ENCODE data around the gene MALSU1. TPM values are rescaled to one million over a fixed set of nuclear protein-coding genes. Genes with fewer than 3 reads are reported as not detected.
A peak's percentile ranks its signal among the peaks of the same experiment; 100 is the strongest.

MALSU1 gene
- total RNA-seq, 1 experiment from 2014 or later = 114 TPM

DNA sequence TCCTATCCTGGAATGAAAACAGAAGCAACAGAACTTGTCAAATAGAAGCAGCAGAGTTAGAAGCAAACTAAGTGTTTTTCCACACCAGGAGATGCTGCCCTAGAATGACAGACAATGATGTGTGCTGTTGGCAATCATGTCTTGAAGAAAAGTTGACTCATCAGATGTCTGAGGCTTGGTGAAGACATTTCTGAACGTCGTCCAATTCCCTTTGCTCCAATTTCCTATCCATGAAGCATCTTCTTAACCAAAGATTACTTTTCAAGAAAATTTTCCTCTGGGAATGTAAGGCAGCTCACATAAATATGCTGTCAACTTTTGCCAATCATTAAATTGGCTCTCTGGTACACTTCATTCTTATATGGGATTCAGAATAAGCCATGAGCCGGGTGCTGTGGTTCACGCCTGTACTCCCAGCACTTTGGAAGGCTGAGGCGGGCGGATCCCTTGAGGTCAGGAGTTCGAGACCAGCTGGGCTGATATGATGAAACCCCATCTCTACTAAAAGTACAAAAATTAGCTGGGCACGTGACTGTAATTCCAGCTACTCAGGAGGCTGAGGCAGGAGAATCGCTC is 34.6 kb downstream of the MALSU1 start:
- Mint-ChIP-seq H3K9me3 (ENCODE audit: low read depth, unreplicated experiment) (no peaks in the 10 kb centered on the region), H3K4me3 (ENCODE audit: low read depth, unreplicated experiment) (peak overlapping the region; percentile 20), H3K4me1 (ENCODE audit: low read depth, unreplicated experiment) (peaks cover 53% of the 10 kb centered on the region), H3K27ac (ENCODE audit: unreplicated experiment) (peak overlapping the region; percentile 77), H3K36me3 (ENCODE audit: insufficient read depth, unreplicated experiment) (peaks cover 73% of the 10 kb centered on the region), H3K27me3 (ENCODE audit: unreplicated experiment) (no peaks in the 10 kb centered on the region)
- CTCF ChIA-PET = interaction anchor here (0.6 to 1.5 kb wide), 8 partner anchors 12 to 206 kb away, joined by 3 to 10 read pairs (median 4); partner anchors contain the start of gene MALSU1
- BruUV-seq (replicated peaks) = no TSS peak
- no peak for DNase-seq
- TF ChIP-seq, protein P1, sequence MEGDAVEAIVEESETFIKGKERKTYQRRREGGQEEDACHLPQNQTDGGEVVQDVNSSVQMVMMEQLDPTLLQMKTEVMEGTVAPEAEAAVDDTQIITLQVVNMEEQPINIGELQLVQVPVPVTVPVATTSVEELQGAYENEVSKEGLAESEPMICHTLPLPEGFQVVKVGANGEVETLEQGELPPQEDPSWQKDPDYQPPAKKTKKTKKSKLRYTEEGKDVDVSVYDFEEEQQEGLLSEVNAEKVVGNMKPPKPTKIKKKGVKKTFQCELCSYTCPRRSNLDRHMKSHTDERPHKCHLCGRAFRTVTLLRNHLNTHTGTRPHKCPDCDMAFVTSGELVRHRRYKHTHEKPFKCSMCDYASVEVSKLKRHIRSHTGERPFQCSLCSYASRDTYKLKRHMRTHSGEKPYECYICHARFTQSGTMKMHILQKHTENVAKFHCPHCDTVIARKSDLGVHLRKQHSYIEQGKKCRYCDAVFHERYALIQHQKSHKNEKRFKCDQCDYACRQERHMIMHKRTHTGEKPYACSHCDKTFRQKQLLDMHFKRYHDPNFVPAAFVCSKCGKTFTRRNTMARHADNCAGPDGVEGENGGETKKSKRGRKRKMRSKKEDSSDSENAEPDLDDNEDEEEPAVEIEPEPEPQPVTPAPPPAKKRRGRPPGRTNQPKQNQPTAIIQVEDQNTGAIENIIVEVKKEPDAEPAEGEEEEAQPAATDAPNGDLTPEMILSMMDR (IDR thresholded peaks at IDR 0.05; ENCODE audit: unreplicated experiment) = no peak
- intact Hi-C loops (cut with micrococcal nuclease; ENCODE audit: unreplicated experiment) = loop anchor here (1.0 to 2.0 kb wide), 2 partner anchors 35 to 60 kb away; partner anchors contain the start of gene MALSU1

DNA sequence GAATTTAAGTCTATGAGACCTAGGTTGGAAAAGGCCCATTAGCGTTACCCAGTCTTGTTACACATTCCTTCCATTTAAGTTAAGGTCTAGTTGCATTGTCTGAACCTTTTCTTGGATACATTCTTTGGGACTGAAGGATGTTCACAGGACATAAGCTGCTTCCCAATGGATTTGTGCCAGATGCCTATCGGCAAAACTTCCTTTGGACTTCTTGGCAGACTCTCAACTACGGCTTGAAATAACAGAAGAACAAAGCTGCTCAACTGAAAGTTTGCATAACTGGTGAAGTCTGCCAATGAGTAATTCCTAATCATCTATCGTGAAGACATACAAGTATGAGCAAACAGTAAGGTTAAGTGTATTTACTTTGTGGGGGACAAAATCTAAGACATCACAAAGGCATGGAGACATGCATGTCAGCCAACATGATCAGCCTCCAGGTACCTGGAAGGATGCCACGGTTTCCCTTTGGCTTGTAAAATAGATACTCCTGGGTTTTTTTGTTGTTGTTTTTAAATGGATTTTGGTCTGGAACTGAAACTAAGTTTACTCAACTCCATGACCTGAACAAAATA is 35.4 kb downstream of the MALSU1 start:
- CTCF ChIA-PET = interaction anchor here (0.6 to 1.5 kb wide), 7 partner anchors 11 to 205 kb away, joined by 3 to 5 read pairs (median 3); partner anchors contain the start of gene MALSU1

DNA sequence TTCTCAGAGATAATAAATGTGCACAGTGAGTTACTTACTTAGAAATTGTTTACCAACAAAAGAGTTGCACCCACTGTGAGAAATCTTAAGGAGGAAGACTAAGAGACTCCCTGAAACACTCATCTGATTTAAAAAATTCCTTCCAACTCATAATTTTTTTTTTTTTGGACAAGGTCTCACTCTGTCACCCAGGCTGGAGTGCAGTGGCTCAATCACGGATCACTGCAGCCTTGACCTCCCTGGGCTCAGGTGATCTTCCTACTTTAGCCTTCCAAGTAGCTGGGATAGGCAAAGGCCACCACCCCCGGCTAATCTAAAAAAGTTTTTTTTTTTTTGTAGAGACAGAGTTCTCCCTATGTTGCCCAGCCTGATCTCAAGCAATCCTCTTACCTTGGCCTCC is 36.0 kb downstream of the MALSU1 start:
- TF ChIP-seq, protein P1 (IDR thresholded peaks at IDR 0.05; ENCODE audit: unreplicated experiment) = no peak
- no TSS peak for BruUV-seq (replicated peaks)
- CTCF ChIA-PET = interaction anchor here (0.7 to 1.5 kb wide), 7 partner anchors 13 to 204 kb away, joined by 3 to 4 read pairs (median 3); partner anchors contain the start of gene MALSU1
- Mint-ChIP-seq H3K9me3 (ENCODE audit: low read depth, unreplicated experiment) (no peaks in the 10 kb centered on the region), H3K36me3 (ENCODE audit: insufficient read depth, unreplicated experiment) (peaks cover 76% of the 10 kb centered on the region), H3K4me1 (ENCODE audit: low read depth, unreplicated experiment) (peaks cover 53% of the 10 kb centered on the region), H3K4me3 (ENCODE audit: low read depth, unreplicated experiment) (peak overlapping the region; percentile 4), H3K27ac (ENCODE audit: unreplicated experiment) (peak overlapping the region; percentile 77), H3K27me3 (ENCODE audit: unreplicated experiment) (no peaks in the 10 kb centered on the region)
- DNase-seq = no peak
- intact Hi-C loops (cut with micrococcal nuclease; ENCODE audit: unreplicated experiment) = no loop called here

More for the DNA sequence above, 35.4 kb downstream of the MALSU1 start:
- TF ChIP-seq, protein P1 (IDR thresholded peaks at IDR 0.05; ENCODE audit: unreplicated experiment) = no peak
- peak overlapping the region; percentile 20 for H3K4me3 Mint-ChIP-seq (ENCODE audit: low read depth, unreplicated experiment)
- H3K27me3 Mint-ChIP-seq (ENCODE audit: unreplicated experiment) = no peaks in the 10 kb centered on the region
- H3K36me3 Mint-ChIP-seq (ENCODE audit: insufficient read depth, unreplicated experiment) = peaks cover 73% of the 10 kb centered on the region
- DNase-seq = peak; percentile 73
- H3K4me1 Mint-ChIP-seq (ENCODE audit: low read depth, unreplicated experiment) = peaks cover 53% of the 10 kb centered on the region
- intact Hi-C loops (cut with micrococcal nuclease; ENCODE audit: unreplicated experiment) = loop anchor here (1.0 kb wide), 1 partner anchor 61 kb away; no protein-coding TSS in a partner anchor
- peak overlapping the region; percentile 77 for H3K27ac Mint-ChIP-seq (ENCODE audit: unreplicated experiment)
- H3K9me3 Mint-ChIP-seq (ENCODE audit: low read depth, unreplicated experiment) = no peaks in the 10 kb centered on the region
- no TSS peak for BruUV-seq (replicated peaks)

DNA sequence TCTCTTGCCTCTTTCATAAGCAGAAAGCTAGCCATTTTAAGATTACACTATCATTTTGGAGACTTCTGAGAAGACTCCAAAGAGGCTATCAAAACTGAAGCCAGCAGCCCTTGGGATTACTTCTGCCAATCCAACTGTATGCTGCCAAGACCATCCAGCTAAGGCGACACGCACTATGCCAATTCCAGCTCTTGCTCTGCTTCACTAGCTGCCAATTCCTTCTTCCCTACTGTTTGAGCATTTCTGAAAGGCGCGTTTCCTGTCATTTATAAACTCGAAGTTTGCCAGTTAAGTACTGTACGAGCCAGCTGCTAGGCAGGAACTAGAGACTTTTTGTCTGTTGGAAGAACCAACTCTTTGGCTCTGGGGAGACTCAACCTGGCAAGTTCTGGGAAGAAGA is 36.5 kb downstream of the MALSU1 start:
- DNase-seq = no peak
- intact Hi-C loops (cut with micrococcal nuclease; ENCODE audit: unreplicated experiment) = no loop called here
- TF ChIP-seq, protein P1 (IDR thresholded peaks at IDR 0.05; ENCODE audit: unreplicated experiment) = no peak
- no TSS peak for BruUV-seq (replicated peaks)
- CTCF ChIA-PET = interaction anchor here (0.7 to 1.5 kb wide), 4 partner anchors 12 to 151 kb away, joined by 3 read pairs; no protein-coding TSS in a partner anchor
- H3K9me3 Mint-ChIP-seq (ENCODE audit: low read depth, unreplicated experiment) = no peaks in the 10 kb centered on the region
- peaks cover 53% of the 10 kb centered on the region for H3K4me1 Mint-ChIP-seq (ENCODE audit: low read depth, unreplicated experiment)
- peaks cover 81% of the 10 kb centered on the region for H3K36me3 Mint-ChIP-seq (ENCODE audit: insufficient read depth, unreplicated experiment)
- H3K4me3 Mint-ChIP-seq (ENCODE audit: low read depth, unreplicated experiment) = peak overlapping the region; percentile 4
- H3K27me3 Mint-ChIP-seq (ENCODE audit: unreplicated experiment) = no peaks in the 10 kb centered on the region
- peak overlapping the region; percentile 77 for H3K27ac Mint-ChIP-seq (ENCODE audit: unreplicated experiment)
